HG02798 (cell line): ENCODE data around the gene C1QTNF6.
A peak's percentile ranks its signal among the peaks of the same experiment; 100 is the strongest.
"Not testable (repeated sequence)": the region's sequence is repeated elsewhere in the genome, so short reads cannot be mapped to it uniquely, and the experiment has no call there.

Experiments used
- ATAC-seq: cut with Tn5 transposase; IDR thresholded peaks from one replicate; pipeline ENCODE4 v1.9.1; 2021; ENCODE audit warnings: mild to moderate bottlenecking; ENCODE audit not compliant: unreplicated experiment, poor library complexity

The C1QTNF6 gene

DNA sequence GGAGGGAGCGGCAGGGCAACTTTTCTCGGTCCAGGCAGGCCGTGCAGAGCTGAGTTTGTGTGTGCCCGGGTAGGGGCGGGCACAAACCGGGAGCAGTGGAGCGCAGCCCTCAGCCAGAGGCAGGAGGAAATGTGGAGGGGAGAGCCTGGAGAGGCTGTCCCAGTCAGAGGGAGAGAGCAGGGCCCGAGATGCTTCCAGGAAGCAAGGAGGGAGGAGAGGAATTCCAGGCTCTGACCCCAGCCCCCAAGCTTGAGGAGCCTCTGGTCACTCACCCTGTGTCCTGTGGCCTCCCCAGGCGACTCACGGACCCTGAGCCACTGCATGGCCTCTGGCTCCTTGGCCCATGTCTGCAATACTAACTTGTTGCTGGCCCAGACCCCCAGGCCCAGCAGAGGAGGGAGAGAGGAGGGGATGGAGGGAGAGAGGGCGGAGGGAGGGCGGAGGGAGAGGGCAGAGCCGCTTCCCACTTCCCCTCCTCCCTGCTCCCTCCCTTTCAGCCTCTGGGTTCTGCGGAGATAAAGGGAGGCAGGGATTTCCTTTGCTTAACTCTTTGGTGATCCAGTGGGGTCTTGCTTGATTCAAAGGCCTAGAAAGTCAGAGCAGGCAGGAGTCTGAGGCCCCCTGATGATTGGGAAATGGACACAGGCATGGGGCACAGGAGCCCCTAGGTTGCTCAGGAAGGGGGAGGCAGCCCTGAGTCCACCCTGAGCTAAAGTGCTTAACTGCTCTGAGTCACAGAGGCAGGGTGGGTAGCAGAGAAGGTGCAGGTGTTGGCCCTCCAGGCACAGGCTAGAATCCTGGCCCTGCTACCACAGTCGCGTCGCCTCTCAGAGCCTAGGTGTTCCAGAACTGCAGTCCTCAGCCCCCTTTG, at the start of gene C1QTNF6:
Gene C1QTNF6 (minus strand): TSS at position 357 of the 871 bp plus-strand sequence. CDS start 34 bp downstream, at position 323.
- ATAC-seq: no peak

GRCh38 chr22:37235897-37236607, 48.0 kb upstream of the C1QTNF6 start:
- no peak for ATAC-seq

GRCh38 chr22:37234736-37235711, 47.0 kb upstream of the C1QTNF6 start:
- no peak for ATAC-seq

- ATAC-seq: no peak
Measured at GRCh38 chr22:37233751-37234631, 45.9 kb upstream of the C1QTNF6 start.

DNA sequence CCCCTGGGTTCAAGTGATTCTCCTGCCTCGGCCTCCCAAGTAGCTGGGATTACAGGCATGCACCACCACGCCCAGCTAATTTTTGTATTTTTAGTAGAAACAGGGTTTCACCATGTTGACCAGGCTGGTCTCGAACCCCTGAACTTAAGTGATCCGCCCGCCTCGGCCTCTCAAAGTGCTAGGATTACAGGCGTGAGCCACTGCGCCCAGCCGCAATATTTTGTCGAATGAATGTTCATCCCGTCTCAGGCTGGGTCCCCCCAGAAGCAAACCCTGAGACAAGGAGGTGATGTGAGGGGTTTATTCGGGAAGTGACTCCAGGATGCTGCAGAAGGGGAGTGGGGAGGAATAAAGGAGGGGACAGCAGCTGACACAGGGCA, 45.3 kb upstream of the C1QTNF6 start:
- ATAC-seq: not testable (repeated sequence)

DNA sequence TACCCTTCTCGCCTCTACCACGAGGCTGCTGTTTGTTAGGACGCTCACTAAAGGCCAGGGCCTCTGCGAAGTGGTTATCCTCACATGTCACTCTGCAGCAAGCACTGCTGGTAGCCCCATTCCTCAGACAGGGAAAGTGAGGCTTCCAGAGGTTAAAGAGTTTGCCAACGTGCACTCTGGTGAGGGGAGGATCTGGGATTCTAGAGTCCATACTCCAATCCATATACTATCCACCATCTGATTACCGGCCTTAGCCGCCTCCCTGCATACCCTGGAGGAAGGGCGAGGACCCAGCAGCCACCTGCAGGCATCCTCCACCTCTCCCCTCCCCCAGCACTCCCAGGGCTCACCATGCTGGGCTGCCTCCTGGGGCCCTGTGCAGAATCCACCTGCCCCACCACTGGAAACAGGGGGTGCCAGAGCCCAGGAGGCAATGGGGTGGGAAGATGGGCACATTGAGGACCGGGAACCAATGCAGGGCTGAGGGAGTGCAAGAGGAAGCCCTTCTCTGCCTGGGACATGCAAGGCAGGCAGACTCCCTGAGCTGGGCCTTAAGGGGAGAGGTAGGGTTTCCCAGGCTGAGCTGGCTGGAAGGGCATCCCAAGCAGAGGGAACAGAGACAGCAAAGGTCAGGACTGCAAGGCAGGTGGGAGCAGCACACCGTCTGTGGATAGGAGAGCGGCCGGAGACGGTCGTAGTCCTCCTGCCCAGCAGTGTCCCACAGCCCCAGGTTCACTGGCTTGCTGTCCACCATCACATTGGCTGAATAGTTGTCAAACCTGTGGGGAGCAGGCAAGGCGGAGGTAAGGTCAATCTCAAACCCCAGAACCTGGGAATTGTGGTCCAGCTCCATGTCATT, 44.3 kb upstream of the C1QTNF6 start:
- no peak for ATAC-seq

DNA sequence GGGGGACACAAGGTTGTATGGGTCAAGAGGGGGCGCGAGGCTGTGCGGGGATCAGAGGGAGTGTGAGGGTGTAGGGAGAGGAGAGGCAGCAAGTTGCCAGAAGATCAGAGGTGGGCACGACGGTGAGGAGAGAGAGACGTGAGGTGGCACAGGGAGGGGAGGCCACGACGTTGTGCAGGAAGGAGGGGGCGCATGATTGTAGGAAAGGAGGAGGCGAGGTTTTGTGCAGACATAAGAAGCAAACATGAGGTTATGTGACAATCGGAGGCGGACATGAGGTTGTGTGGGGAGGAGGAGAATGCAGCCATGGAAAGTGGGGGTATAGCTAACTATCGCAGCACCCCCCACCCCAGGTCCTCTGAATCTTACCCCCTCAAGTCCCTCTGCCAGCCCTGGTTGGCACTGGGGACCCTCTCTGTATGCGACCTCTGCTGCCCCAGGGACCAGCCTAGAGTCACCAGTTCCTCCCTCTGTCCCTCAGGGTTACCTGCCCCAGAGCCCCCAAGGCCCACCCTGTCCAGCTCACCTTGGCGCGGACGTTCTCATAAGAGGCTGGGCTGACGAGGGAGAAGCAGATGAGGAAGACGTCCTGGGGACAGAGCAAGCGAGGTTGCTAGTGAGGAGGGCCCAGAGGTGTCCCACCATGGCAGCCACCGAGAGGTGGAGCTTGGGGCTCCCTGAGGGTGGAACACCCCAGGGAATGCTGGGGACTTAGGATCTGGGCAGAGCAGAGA, 43.5 kb upstream of the C1QTNF6 start:
- no peak for ATAC-seq

- peak; percentile 41 for ATAC-seq
Measured at GRCh38 chr22:37230673-37231405, 42.8 kb upstream of the C1QTNF6 start.

DNA sequence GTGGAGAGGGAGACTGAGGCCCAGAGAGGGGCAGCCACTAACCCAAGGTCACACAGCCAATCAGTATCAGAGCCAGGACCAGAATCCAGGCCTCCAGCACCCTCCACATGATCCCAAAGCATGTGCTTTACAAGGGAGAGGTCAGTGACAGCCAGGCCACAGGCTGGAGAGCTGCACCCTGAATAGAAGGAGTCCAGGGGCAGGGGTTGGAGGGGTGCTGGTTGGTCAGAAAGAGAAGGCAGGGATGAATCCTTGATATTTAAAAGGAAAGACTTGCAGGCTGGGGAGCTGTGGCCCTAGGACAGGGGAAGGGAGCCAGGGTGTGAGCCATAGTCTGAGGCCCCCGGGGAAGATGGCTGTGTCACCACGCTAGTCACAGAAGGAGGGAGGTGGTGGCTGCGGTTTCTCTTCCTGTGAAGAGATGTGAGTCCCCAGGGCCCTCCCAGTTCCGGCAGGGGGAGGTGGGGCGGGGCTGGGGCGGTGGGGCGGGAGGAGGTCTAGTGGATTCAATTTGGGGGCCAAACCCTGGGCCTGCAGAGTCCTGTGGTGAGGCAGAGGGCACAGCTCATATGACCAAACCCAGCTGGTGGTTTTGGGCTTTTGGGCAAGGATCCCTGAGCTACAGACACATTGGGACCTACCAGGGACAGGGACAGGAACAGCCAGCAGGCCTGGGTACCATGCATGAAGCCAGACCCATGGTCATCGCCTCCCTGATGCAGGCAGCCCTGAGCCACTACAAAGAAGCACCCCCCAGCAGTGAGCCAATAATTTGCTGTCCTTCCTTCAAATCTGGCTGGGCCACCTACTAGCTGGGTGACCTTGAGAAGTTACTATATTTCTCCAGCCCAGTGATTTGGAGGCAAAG, 42.0 kb upstream of the C1QTNF6 start:
- ATAC-seq: peak; percentile 46

- ATAC-seq: no peak
Measured at GRCh38 chr22:37229012-37229804, 41.2 kb upstream of the C1QTNF6 start.

GRCh38 chr22:37228106-37229011, 40.3 kb upstream of the C1QTNF6 start:
- no peak for ATAC-seq

DNA sequence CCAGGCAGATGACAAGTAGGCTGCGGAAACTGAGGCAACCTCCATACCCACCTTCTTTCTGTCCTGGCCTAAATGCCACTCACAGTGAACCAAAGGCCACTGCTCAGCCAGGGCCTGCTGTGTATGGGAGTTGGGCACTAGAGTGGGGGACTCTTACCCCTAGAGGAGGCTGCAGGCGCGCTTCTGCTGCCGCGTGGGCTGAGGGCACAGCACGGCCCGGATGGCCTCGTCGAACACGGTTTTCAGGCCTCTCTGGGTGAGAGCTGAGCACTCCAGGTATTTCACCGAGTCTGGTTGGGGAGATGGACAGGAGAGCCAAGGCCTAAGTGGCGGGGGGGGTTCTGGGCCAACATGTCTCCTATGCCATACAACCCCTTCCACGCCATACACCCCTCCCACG, 38.5 kb upstream of the C1QTNF6 start:
- no peak for ATAC-seq

GRCh38 chr22:37226087-37226486, 38.0 kb upstream of the C1QTNF6 start:
- no peak for ATAC-seq

- ATAC-seq: no peak
Measured at GRCh38 chr22:37225481-37225880, 37.4 kb upstream of the C1QTNF6 start.
